ENCODE data around the gene IFNGR1.

DNA sequence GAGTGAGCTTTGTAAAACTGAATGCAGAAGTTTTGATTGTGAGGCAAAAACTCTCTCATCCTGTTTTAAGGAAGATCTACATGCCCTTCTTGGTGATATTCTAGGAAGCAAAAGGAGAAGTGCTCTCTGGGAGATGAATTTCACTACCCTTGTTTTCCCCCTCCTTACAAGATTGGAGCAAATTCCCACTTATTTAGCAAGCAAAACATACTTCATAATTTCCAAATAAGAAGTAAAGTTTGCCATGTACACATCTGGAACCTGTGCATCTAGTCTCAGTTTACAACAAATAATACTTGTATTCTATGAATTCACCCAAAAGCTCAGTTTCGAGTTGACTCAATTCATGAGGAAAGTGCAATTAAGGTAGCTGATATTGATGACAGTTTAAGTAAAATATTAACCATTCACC lies 27.6 kb upstream of the IFNGR1 start:
- no peak for TF ChIP-seq GATA2 (IDR thresholded peaks at IDR 0.05; ENCODE audit: low read depth, low read length)
- TF ChIP-seq GATA3 (IDR thresholded peaks at IDR 0.05; ENCODE audit: low read depth, low read length), result no peak

All from SH-SY5Y (cell line).